Subcutaneous adipose tissue (tissue), 4 donors: ENCODE measurements around the gene TPP2. TPM values are rescaled to one million over a fixed set of nuclear protein-coding genes. Genes with fewer than 3 reads are reported as not detected.

Experiments used
- CTCF ChIP-seq: fragments of 450-650 bp; IDR thresholded peaks from one replicate; pipeline ENCODE4 v1.5.1; 2016; ENCODE audit warnings: low read depth, mild to moderate bottlenecking, control low read depth, antibody characterized with exemption, moderate library complexity
- total RNA-seq, 4 donors: library from RNA; depleted of rRNA; stranded (reverse); fragments of >200 nt; gene quantifications; one replicate each; pipeline ENCODE4 v1.1.0, GENCODE V29; 2016

TPP2 gene
- total RNA-seq, 4 donors from 2014 or later = 30.9 to 55.6 (median 46.0) TPM

- no peak for TF ChIP-seq CTCF
These were observed 33.5 kb upstream of the TPP2 start for GRCh38 chr13:102563267-102563666.

- TF ChIP-seq CTCF = no peak
These were observed 32.2 kb upstream of the TPP2 start for GRCh38 chr13:102564564-102564963.

DNA sequence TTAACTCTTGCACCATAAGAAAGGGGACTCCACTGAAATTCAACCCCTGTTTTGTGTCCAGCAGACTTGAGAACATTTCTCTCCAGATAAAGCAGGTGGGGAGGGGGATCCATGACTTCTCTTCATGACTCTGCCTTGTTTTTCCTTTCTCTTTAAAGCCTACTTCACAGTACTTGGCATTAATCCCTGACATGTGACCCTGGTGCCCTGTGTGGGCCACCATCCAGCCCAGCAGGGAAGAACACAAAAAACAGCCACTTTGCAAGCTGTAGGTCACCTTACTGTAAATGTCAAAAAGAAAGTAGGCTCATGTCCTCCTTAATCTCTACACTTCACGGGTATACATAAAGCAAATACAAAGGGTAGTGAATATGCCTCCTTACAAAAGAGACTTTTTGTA is 30.3 kb upstream of the TPP2 start:
- TF ChIP-seq CTCF = no peak

- no peak for TF ChIP-seq CTCF
These were observed 28.9 kb upstream of the TPP2 start for GRCh38 chr13:102567857-102568256.

DNA sequence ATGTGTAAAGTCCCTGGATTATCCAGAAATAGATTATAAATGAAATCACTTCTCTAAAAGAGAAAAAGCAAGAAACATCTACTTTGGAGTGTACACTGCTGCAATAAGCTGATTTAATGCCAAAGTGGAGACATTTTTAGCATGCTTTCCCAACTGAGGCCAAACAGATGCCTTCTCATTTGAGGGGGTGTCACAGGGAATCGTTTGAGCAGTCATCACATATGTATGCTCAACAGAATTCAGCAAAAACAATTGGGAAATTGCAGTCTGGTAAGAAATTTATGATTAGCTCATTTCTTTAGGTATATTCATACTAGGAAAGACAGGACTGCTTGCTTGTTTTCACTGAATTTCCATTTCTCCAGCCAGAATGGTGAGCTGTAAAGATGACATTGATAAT is 27.3 kb upstream of the TPP2 start:
- no peak for TF ChIP-seq CTCF

DNA sequence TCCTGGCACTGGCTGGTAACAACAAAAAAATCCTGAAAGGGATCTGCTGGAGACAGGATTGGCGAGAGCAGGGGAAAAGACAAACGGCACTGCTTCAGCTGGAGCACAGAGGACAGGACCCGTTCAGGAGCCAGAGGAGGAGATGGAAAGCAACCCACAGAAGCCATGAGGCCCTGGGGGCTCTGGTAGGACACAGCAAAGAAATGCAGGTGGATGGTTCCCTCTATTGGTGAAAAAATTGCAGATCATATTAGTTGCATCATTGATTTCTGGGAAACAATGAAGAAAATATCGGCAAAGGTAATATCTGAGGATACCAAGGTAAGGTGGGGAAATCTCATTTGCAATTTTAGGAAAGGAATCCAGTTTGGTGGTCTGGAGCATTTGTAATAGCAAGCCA is 25.7 kb upstream of the TPP2 start:
- TF ChIP-seq CTCF = no peak

DNA sequence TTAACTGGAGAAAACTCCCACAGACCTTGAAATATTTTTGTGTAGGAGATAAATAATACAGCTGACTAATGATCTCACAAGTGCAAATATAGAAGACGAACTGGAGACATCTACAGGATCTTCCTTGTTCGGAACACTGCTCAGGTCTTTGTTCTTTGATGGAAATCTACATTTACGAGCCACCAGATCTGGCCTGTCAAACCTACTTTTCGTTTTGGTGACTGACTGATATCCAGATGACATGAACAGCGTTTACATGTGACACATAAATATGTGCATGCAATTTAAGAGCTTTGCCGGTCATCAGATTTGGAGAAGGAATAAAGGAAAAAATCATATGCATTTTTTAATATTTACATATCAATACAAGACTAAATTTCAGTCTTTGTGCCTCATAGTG is 24.5 kb upstream of the TPP2 start:
- no peak for TF ChIP-seq CTCF
